Retinal pigment epithelial cell (primary cell): Measurements from ENCODE around the gene AGBL1.

Experiments used
- DNase-seq: peaks from one replicate; pipeline ENCODE4 v3.0.0-alpha.2; 2010; ENCODE audit warnings: low read depth
- H3K4me3 ChIP-seq: 2 replicates; pipeline ENCODE4 v1.5.1; 2011; ENCODE audit warnings: mild to moderate bottlenecking, low read length, control low read depth, moderate library complexity
- CTCF ChIP-seq: conservative IDR thresholded peaks from 2 replicates; pipeline ENCODE4 v1.5.1; 2011; ENCODE audit warnings: low read depth, low read length, control low read depth, inconsistent platforms

Gene AGBL1

GRCh38 chr15:86558252-86558651, 478.6 kb downstream of the AGBL1 start:
- DNase-seq, result no peak
- no peak for TF ChIP-seq CTCF
- no peak overlapping the region for H3K4me3 ChIP-seq

GRCh38 chr15:86558686-86559085, 479.0 kb downstream of the AGBL1 start:
- no peak for TF ChIP-seq CTCF
- H3K4me3 ChIP-seq, result no peak overlapping the region
- DNase-seq, result no peak

DNA sequence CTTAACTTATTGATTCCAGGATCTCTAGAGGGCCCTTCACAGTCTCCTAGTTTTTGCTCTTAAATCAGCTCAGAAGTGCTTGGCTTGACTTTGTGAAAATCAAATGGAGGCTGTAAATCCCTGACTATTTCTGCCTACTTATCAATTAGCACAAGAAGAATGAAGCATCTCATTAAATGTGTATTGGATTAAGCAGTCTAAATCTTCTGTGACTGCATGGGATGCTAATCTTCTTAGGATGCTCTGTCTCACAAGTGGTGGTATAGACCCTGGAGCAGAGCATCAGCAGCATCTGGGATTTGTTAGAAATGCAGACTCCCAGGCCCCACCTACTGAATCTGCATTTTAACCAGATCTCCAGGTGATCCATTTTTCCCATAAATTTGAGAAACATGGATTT, 488.7 kb downstream of the AGBL1 start:
- TF ChIP-seq CTCF, result no peak
- no peak for DNase-seq

GRCh38 chr15:86570738-86571137, 491.1 kb downstream of the AGBL1 start:
- no peak for DNase-seq
- no peak overlapping the region for H3K4me3 ChIP-seq
- no peak for TF ChIP-seq CTCF

More for the DNA sequence above, 488.7 kb downstream of the AGBL1 start:
- no peak overlapping the region for H3K4me3 ChIP-seq

- no peak for DNase-seq
- no peak overlapping the region for H3K4me3 ChIP-seq
- TF ChIP-seq CTCF, result no peak
Measured at GRCh38 chr15:86571873-86572272, 492.2 kb downstream of the AGBL1 start.

DNA sequence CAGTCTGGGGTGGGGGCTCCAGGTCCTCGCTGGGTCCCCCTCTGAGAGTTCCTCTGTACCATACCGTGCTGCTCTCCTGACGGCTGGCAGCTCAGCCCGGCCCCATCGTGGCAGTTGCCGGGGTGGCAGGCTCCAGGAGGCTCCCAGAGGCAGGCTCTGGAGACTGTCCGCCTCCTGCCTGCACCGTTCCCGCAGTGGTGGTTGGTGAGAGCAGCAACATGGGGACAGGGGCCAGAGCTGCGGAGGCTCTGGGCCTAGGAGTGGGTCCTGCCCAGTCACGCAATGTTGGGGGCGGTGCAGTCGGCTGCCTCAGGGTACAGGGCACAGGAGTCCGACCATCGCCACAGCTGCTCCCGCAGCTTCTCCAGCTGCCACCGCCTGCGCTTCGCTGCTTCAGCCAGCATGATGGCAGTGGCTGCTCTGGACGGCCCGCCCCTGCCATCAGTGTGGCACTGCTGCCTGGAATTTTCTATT, 492.7 kb downstream of the AGBL1 start:
- DNase-seq, result no peak
- no peak overlapping the region for H3K4me3 ChIP-seq
- no peak for TF ChIP-seq CTCF

GRCh38 chr15:86573476-86573875, 493.8 kb downstream of the AGBL1 start:
- no peak for DNase-seq
- no peak overlapping the region for H3K4me3 ChIP-seq
- TF ChIP-seq CTCF, result no peak
